ENCODE data around the gene PLB1.
A peak's percentile ranks its signal among the peaks of the same experiment; 100 is the strongest.

Gene PLB1, protein sequence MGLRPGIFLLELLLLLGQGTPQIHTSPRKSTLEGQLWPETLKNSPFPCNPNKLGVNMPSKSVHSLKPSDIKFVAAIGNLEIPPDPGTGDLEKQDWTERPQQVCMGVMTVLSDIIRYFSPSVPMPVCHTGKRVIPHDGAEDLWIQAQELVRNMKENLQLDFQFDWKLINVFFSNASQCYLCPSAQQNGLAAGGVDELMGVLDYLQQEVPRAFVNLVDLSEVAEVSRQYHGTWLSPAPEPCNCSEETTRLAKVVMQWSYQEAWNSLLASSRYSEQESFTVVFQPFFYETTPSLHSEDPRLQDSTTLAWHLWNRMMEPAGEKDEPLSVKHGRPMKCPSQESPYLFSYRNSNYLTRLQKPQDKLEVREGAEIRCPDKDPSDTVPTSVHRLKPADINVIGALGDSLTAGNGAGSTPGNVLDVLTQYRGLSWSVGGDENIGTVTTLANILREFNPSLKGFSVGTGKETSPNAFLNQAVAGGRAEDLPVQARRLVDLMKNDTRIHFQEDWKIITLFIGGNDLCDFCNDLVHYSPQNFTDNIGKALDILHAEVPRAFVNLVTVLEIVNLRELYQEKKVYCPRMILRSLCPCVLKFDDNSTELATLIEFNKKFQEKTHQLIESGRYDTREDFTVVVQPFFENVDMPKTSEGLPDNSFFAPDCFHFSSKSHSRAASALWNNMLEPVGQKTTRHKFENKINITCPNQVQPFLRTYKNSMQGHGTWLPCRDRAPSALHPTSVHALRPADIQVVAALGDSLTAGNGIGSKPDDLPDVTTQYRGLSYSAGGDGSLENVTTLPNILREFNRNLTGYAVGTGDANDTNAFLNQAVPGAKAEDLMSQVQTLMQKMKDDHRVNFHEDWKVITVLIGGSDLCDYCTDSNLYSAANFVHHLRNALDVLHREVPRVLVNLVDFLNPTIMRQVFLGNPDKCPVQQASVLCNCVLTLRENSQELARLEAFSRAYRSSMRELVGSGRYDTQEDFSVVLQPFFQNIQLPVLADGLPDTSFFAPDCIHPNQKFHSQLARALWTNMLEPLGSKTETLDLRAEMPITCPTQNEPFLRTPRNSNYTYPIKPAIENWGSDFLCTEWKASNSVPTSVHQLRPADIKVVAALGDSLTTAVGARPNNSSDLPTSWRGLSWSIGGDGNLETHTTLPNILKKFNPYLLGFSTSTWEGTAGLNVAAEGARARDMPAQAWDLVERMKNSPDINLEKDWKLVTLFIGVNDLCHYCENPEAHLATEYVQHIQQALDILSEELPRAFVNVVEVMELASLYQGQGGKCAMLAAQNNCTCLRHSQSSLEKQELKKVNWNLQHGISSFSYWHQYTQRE (N-terminal part only)

DNA sequence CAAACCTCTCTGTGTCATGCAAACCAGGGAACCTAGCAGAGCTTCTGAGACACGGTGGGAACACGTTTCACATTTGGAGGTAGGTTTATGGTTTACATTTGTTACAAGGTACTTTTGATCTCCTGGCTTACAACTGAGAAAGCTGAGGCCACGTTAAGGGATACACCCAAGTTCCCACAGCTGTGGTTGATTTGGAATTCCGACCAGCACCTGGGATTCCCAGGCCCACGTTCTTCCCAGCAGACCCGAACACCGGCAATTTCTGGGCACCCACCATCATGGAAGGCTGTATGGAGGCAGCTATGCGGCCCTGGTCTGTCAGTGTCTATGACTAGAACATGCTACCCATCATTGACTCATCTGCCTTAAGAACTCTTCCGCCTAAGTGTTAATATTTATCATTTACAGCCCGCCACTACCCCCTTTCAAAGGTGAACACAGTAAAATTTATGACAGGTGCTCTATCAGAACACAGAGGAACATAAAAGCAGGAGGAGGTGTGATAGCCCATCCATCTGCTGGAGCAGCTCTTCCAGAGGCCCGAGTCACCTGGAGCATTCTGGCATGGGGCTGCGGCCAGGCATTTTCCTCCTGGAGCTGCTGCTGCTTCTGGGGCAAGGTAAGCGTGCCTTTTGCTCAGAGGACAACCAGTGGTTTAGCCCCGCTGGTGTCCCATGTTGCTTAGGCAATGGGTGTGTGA, at the start of gene PLB1:
Gene PLB1, plus strand, starts transcription at position 510 of the 700 bp plus-strand sequence. Its CDS starts 55 bp downstream, at position 565.
- no peak for DNase-seq

GRCh38 chr2:28446531-28446930, 49.3 kb upstream of the PLB1 start:
- DNase-seq, result no peak

- no peak for DNase-seq
Measured at GRCh38 chr2:28447086-28447485, 48.8 kb upstream of the PLB1 start.

GRCh38 chr2:28447943-28448792, 47.7 kb upstream of the PLB1 start:
- peak; percentile 21 for DNase-seq

GRCh38 chr2:28448793-28449100, 47.1 kb upstream of the PLB1 start:
- DNase-seq, result no peak

- no peak for DNase-seq
Measured at GRCh38 chr2:28449126-28449487, 46.8 kb upstream of the PLB1 start.

GRCh38 chr2:28449488-28450395, 46.1 kb upstream of the PLB1 start:
- peak; percentile 55 for DNase-seq

DNA sequence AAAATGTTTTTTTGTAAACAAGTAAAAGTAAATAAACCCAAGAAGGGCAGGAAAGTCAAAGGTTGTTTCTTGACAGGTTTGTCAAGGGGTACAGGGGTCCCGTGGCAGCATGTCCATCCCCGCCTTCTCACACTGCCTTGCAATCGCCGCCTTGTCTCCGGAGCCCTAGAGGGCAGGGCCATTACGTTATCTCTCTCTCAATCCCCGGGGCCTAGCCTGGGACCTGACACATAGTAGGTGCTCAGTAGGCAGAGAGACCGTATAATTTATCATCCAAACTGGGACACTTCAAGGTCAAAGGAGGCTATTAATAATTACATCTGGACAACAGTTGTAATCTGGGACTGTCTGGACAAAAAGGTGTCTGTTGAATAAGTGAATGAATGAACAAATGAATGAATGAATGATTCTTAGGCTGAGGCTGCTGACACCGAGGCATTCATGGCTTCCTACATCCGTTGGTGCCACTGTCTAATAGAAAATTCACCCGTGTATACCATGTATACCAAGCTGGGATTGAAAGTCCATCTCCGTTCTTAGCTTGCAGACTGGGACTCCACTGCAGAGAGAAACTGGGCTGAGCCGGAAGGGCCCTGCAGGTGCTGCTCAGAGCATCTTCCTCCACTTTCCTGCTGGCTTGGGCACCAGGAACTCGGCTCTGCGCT, 44.8 kb upstream of the PLB1 start:
- no peak for DNase-seq

DNA sequence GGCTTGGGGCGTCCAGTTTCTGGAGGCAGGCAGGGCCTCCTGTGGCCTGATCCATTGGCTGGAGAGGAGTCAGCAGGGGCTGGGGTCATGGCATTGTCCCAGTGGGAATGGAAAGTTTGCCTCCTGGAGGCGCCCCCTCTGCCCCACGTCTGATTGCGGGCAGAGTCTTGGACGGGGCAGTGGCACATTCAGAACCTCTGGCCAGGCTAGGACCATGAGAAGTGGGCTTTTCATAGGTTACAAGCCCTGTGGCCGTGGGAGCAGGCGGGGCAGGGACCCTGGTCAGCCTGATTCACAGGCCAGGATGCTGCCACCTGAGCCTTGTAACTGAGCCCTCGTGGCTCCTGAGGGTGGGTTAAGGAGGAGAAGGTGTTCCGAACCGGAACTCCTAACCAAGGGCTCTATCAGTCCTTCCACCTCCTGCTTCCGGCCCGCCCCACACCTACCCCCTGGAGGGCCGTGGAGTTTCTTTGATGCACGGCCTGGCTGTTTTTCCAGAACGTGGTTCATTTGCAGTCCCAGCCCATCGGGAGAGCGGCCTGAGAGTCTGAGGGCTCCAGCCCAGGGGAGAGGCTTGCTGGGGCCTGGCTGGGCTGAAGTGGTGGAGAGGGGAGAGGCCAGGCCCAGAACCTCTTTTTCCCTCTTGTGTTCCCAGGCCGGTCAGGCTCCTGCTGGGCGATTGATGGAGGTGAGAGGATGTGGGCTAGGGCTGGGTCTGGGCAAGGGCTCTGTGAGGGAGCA, 43.9 kb upstream of the PLB1 start:
- no peak for DNase-seq

GRCh38 chr2:28452534-28453081, 43.3 kb upstream of the PLB1 start:
- peak; percentile 65 for DNase-seq

GRCh38 chr2:28453396-28453795, 42.5 kb upstream of the PLB1 start:
- DNase-seq, result no peak

DNA sequence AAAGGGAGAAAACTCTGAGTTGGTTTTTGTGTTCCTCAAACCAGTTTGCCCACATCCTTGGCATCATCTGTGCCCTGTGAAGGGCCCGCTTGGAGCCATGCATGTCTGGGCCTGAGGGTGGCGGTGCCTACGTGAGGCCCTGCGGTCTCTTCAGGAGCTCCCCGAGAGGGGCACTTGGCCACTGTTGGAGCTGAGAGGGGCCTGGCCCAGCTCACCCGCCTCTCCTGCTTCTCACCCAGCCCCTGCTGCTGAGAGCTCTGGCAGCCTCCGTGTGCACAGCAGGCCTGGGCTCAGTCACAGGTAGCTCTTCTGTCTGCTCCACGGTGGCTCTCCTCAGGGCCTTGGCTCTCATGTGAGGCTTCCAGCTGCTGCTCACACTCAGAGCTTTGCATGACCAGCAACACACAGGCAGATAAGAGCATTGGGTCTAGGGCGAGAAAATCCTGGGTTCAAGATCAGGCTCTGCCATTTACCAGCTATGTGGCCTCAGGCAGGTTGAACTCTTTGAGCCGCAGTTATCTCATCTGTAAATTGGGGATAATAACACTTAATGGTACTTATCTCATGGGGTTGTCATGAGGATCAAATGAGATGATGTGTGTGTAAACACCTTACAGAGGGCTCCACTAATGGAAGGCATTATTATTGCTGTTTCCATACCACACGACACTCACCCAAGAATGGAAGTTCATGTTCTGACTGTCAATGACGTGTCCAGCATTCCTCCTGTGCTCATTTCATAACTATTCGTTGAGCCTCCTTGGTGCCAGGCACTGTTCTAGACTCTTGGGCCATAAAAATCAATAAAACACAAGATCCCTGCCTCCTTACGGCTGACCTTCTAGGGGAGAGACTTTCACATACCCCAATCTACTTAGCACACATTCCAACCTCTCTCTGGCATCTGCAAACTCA, 41.6 kb upstream of the PLB1 start:
- DNase-seq, result no peak

DNA sequence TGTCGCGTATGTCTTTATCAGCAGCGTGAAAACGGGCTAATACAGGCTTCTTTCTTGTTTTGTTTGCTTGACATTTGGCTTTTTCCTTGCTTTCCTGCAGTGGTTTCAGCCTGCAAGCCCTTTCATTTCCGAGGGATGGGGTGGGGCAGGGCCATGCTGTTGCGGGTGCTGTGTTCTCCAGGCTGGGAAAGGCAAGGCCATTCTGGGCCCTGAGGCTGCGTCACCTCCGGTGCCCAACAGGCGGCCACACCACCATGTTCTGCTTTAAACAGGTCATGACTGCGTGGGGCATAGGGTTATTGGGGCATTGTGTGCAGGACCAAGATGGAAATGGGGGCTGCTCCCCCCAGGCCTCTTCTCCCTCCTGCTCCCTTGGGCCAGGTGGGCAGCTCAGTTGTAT, 38.6 kb upstream of the PLB1 start:
- DNase-seq, result no peak

DNA sequence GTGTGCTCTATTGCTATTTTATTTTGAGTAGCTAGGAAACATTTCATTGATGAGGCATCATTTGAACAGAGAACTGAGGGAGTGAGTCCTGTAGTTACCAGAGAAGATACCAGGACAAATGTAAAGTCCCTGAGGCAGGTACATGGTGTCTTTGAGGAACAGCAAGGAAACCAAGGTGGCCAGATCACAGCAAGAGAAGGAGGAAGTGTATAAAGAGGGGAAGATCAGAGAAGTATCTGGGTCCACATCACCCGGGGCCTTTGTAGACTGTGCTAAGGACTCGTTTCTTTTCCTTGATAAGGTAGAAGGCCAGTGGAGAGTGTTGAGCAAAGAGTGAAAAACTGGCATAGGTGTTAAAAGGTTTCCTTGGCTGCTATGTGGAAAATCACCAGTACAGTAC, 34.8 kb upstream of the PLB1 start:
- no peak for DNase-seq

- DNase-seq, result no peak
Measured at GRCh38 chr2:28462122-28462521, 33.7 kb upstream of the PLB1 start.

- no peak for DNase-seq
Measured at GRCh38 chr2:28463211-28463816, 32.5 kb upstream of the PLB1 start.

- no peak for DNase-seq
Measured at GRCh38 chr2:28463893-28464292, 32.0 kb upstream of the PLB1 start.

All from CD4-positive, alpha-beta T cell treated with Interferon gamma for 1 hour (primary cell).